ENCODE results near the gene SLC2A9. TPM values are rescaled to one million over a fixed set of nuclear protein-coding genes. Genes with fewer than 3 reads are reported as not detected.
"Not testable (repeated sequence)": the region's sequence is repeated elsewhere in the genome, so short reads cannot be mapped to it uniquely, and the experiment has no call there.

Gene SLC2A9
- total RNA-seq, 1 experiment from 2014 or later, result 1.8 TPM

DNA sequence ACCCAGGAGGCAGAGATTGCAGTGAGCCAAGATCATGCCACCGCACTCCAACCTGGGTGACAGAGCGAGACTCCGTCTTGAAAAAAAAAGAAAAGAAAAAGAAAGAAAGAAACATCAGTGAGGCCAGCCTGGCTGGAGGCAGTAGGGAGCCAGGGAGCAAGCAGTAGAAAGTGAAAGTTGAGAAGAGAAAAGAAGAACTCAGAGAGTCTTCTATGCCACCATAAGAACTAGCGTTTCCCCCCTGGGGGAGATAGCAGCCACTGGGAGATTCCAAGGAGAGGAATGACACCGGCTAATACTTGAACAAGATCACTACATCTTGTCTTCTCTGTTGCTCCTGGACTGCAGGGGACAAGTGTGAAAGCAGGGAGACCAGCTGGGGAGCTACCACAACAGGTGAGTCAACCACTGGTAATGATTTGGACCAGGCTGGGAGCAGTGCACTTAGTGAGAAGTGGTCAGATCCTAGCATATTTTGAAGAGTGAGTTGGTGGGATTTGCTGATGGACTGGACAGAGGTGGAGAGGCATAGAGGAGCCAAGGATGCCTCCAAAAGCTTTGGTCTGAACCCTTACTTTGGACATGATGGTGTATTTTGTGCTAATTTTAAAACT, 33.4 kb downstream of the SLC2A9 start:
- intact Hi-C loops (cut with micrococcal nuclease; ENCODE audit: unreplicated experiment), result no loop called here
- DNase-seq, result no peak
- TF ChIP-seq, protein P1, sequence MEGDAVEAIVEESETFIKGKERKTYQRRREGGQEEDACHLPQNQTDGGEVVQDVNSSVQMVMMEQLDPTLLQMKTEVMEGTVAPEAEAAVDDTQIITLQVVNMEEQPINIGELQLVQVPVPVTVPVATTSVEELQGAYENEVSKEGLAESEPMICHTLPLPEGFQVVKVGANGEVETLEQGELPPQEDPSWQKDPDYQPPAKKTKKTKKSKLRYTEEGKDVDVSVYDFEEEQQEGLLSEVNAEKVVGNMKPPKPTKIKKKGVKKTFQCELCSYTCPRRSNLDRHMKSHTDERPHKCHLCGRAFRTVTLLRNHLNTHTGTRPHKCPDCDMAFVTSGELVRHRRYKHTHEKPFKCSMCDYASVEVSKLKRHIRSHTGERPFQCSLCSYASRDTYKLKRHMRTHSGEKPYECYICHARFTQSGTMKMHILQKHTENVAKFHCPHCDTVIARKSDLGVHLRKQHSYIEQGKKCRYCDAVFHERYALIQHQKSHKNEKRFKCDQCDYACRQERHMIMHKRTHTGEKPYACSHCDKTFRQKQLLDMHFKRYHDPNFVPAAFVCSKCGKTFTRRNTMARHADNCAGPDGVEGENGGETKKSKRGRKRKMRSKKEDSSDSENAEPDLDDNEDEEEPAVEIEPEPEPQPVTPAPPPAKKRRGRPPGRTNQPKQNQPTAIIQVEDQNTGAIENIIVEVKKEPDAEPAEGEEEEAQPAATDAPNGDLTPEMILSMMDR (IDR thresholded peaks at IDR 0.05; ENCODE audit: unreplicated experiment), result no peak
- Mint-ChIP-seq H3K36me3 (ENCODE audit: insufficient read depth, unreplicated experiment) (no peaks in the 10 kb centered on the region), H3K27ac (ENCODE audit: unreplicated experiment) (no peak overlapping the region), H3K4me1 (ENCODE audit: low read depth, unreplicated experiment) (no peaks in the 10 kb centered on the region), H3K27me3 (ENCODE audit: unreplicated experiment) (peaks cover 10% of the 10 kb centered on the region), H3K9me3 (ENCODE audit: low read depth, unreplicated experiment) (no peaks in the 10 kb centered on the region), H3K4me3 (ENCODE audit: low read depth, unreplicated experiment) (no peak overlapping the region)
- CTCF ChIA-PET, result no interaction called here
- BruUV-seq (replicated peaks), result no TSS peak

DNA sequence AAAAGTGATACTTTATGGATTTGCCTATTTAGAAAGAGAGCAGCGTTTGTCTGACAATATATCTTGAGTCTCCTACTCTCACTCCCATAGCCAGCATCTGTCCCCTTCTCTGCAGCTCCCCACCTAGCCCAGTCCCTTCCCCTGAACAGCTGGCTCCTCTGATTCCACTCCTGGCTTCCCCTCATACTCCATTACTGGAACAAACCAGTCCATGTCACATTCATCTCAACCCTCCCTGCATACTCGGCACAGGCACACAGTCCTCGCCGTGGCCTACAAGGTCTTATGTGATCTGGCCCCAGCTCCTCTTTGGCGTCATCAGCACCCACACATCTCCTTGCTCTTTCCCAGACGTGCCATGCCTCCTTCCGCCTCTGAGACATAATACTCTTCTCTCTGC, 36.7 kb downstream of the SLC2A9 start:
- H3K4me3 Mint-ChIP-seq (ENCODE audit: low read depth, unreplicated experiment), result no peak overlapping the region
- peaks cover 5% of the 10 kb centered on the region for H3K9me3 Mint-ChIP-seq (ENCODE audit: low read depth, unreplicated experiment)
- TF ChIP-seq, protein P1 (IDR thresholded peaks at IDR 0.05; ENCODE audit: unreplicated experiment), result no peak
- no peaks in the 10 kb centered on the region for H3K27me3 Mint-ChIP-seq (ENCODE audit: unreplicated experiment)
- no peak for DNase-seq
- H3K27ac Mint-ChIP-seq (ENCODE audit: unreplicated experiment), result no peak overlapping the region
- BruUV-seq (replicated peaks), result no TSS peak
- H3K4me1 Mint-ChIP-seq (ENCODE audit: low read depth, unreplicated experiment), result no peaks in the 10 kb centered on the region
- H3K36me3 Mint-ChIP-seq (ENCODE audit: insufficient read depth, unreplicated experiment), result no peaks in the 10 kb centered on the region
- CTCF ChIA-PET, result no interaction called here
- intact Hi-C loops (cut with micrococcal nuclease; ENCODE audit: unreplicated experiment), result no loop called here

DNA sequence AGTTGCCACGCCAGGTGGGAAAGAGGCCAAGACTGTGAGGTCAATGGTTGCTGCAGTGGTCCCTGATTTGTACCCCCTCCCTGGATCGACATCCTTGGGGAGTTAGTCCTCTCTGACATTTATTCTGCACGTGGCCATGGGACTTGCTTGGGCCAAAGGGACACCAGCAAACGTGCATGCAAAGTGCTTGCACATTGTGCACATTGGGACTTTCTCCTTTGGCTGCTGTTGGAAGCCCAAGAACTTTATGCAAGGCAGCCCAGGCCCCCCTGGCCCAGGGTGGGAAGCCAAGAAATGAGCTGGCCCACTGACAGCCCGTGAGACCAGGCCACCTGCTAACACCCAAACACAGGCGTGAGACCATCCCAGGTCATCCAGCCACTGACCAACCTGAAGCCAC, 38.1 kb downstream of the SLC2A9 start:
- Mint-ChIP-seq H3K4me1 (ENCODE audit: low read depth, unreplicated experiment) (no peaks in the 10 kb centered on the region), H3K36me3 (ENCODE audit: insufficient read depth, unreplicated experiment) (no peaks in the 10 kb centered on the region), H3K27me3 (ENCODE audit: unreplicated experiment) (no peaks in the 10 kb centered on the region), H3K4me3 (ENCODE audit: low read depth, unreplicated experiment) (no peak overlapping the region), H3K27ac (ENCODE audit: unreplicated experiment) (no peak overlapping the region), H3K9me3 (ENCODE audit: low read depth, unreplicated experiment) (peaks cover 5% of the 10 kb centered on the region)
- DNase-seq, result no peak
- TF ChIP-seq, protein P1 (IDR thresholded peaks at IDR 0.05; ENCODE audit: unreplicated experiment), result no peak
- no TSS peak for BruUV-seq (replicated peaks)
- intact Hi-C loops (cut with micrococcal nuclease; ENCODE audit: unreplicated experiment), result no loop called here
- CTCF ChIA-PET, result no interaction called here

DNA sequence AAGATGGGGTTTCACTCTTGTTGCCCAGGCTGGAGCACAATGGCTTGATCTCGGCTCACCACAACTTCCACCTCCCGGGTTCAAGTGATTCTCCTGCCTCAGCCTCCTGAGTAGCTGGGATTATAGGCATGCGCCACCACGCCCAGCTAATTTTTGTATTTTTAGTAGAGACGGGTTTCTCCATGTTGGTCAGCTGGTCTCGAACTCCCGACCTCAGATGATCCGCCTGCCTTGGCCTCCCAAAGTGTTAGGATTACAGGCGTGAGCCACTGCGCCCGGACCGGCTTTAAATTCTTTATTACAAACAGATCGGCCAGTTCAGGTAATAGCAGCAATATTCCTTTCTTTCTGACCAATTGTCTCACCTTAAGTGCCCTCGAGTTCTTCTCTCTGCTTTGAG, 39.4 kb downstream of the SLC2A9 start:
- intact Hi-C loops (cut with micrococcal nuclease; ENCODE audit: unreplicated experiment); H3K4me1 Mint-ChIP-seq (ENCODE audit: low read depth, unreplicated experiment); CTCF ChIA-PET; H3K36me3 Mint-ChIP-seq (ENCODE audit: insufficient read depth, unreplicated experiment); H3K9me3 Mint-ChIP-seq (ENCODE audit: low read depth, unreplicated experiment); BruUV-seq (replicated peaks); H3K4me3 Mint-ChIP-seq (ENCODE audit: low read depth, unreplicated experiment); H3K27ac Mint-ChIP-seq (ENCODE audit: unreplicated experiment); DNase-seq; H3K27me3 Mint-ChIP-seq (ENCODE audit: unreplicated experiment): not testable (repeated sequence)

DNA sequence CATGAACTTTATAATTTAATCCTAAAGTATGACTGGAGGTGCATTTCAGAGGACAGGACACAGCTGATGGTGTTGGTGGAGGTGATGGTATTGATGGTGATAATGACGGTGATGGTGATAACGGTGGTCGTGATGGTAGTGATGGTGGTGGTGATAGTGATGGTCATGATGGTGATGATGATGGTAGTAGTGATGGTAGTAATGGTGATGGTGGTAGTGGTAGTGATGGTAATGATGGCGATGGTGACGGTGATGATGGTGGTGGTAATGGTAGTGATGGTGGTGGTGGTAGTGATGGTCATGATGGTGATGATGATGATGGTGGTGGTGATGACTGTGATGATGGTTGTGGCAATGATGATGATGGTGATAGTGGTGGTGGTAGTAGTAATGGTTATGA, 40.4 kb downstream of the SLC2A9 start:
- DNase-seq, result no peak
- intact Hi-C loops (cut with micrococcal nuclease; ENCODE audit: unreplicated experiment), result no loop called here
- TF ChIP-seq, protein P1 (IDR thresholded peaks at IDR 0.05; ENCODE audit: unreplicated experiment), result no peak
- Mint-ChIP-seq H3K36me3 (ENCODE audit: insufficient read depth, unreplicated experiment) (no peaks in the 10 kb centered on the region), H3K27me3 (ENCODE audit: unreplicated experiment) (no peaks in the 10 kb centered on the region), H3K9me3 (ENCODE audit: low read depth, unreplicated experiment) (peaks cover 5% of the 10 kb centered on the region), H3K4me1 (ENCODE audit: low read depth, unreplicated experiment) (no peaks in the 10 kb centered on the region), H3K4me3 (ENCODE audit: low read depth, unreplicated experiment) (no peak overlapping the region), H3K27ac (ENCODE audit: unreplicated experiment) (no peak overlapping the region)
- BruUV-seq (replicated peaks), result no TSS peak
- CTCF ChIA-PET, result interaction anchor here (1.1 kb wide), 1 partner anchor 82 kb away, joined by 4 read pairs; no protein-coding TSS in a partner anchor

Measured in Calu3 (cell line).